NB4 (cell line): ENCODE measurements around the gene SRF.

Source experiments
- CTCF ChIP-seq: IDR thresholded peaks from one replicate; pipeline ENCODE4 v1.5.1; 2012; ENCODE audit warnings: low read depth, low read length
- MYC ChIP-seq: IDR thresholded peaks from 2 replicates; pipeline ENCODE4 v1.6.1; 2011; ENCODE audit warnings: low read depth, low read length
- POLR2A ChIP-seq: IDR thresholded peaks from 2 replicates; pipeline ENCODE4 v1.6.1; 2011; ENCODE audit warnings: mild to moderate bottlenecking; ENCODE audit not compliant: insufficient read length; ENCODE audit errors: extremely low read depth

GRCh38 chr6:43213431-43213830 lies 42.4 kb downstream of the SRF start:
- no peak for TF ChIP-seq CTCF
- TF ChIP-seq POLR2A, result no peak
- no peak for TF ChIP-seq MYC
